Testis (tissue), 2 donors: ENCODE results near the gene CALML5.

ENCODE experiments used
- CTCF ChIP-seq, 3 experiments: fragments of 450-650 bp in 2 of 3; fragments of 200-600 bp in 1 of 3; sonication (generic) in 1 of 3; IDR thresholded peaks; one replicate each; pipeline ENCODE4 v1.5.1; 2016 to 2019; ENCODE audit warnings: antibody characterized with exemption in 3 of 3, mild to moderate bottlenecking in 2 of 3, moderate library complexity in 1 of 3
- POLR2A ChIP-seq: fragments of 450-650 bp; IDR thresholded peaks from one replicate; pipeline ENCODE4 v1.6.1; 2017; ENCODE audit warnings: antibody characterized with exemption, mild to moderate bottlenecking, moderate library complexity

GRCh38 chr10:5478694-5479305 is 20.6 kb downstream of the CALML5 start:
- no peak for TF ChIP-seq CTCF (IDR thresholded peaks at IDR 0.05)
- TF ChIP-seq POLR2A, result no peak
